Measurements from ENCODE around the gene CACNA1S.

CACNA1S gene

GRCh38 chr1:201064806-201065205, 47.4 kb downstream of the CACNA1S start:
- no peak for DNase-seq (ENCODE audit: extremely low read depth, insufficient read length)
- no peak for TF ChIP-seq CTCF (IDR thresholded peaks at IDR 0.05; ENCODE audit: insufficient read depth, low read length, poor library complexity, severe bottlenecking)
- H3K36me3 ChIP-seq (ENCODE audit: control insufficient read depth, insufficient read depth, low read length), result no peaks in the 10 kb centered on the region
- H3K27me3 ChIP-seq (replicated peaks; ENCODE audit: control insufficient read depth, insufficient read depth, low read length), result no peaks in the 10 kb centered on the region; the same call in 1 of the 2 replicates
- H3K4me3 ChIP-seq (replicated peaks; ENCODE audit: low read depth, low read length), result no peak overlapping the region

GRCh38 chr1:201063145-201063544, 49.1 kb downstream of the CACNA1S start:
- H3K36me3 ChIP-seq (ENCODE audit: control insufficient read depth, insufficient read depth, low read length), result no peaks in the 10 kb centered on the region
- H3K4me3 ChIP-seq (replicated peaks; ENCODE audit: low read depth, low read length), result no peak overlapping the region
- H3K27me3 ChIP-seq (replicated peaks; ENCODE audit: control insufficient read depth, insufficient read depth, low read length), result no peaks in the 10 kb centered on the region; the same call in 1 of the 2 replicates
- DNase-seq (ENCODE audit: extremely low read depth, insufficient read length), result no peak
- TF ChIP-seq CTCF (IDR thresholded peaks at IDR 0.05; ENCODE audit: insufficient read depth, low read length, poor library complexity, severe bottlenecking), result no peak

- Histone ChIP-seq H3K27me3 (replicated peaks; ENCODE audit: control insufficient read depth, insufficient read depth, low read length) (no peaks in the 10 kb centered on the region; the same call in 1 of the 2 replicates), H3K4me3 (replicated peaks; ENCODE audit: low read depth, low read length) (no peak overlapping the region), H3K36me3 (ENCODE audit: control insufficient read depth, insufficient read depth, low read length) (no peaks in the 10 kb centered on the region)
- TF ChIP-seq CTCF (IDR thresholded peaks at IDR 0.05; ENCODE audit: insufficient read depth, low read length, poor library complexity, severe bottlenecking), result no peak
- no peak for DNase-seq (ENCODE audit: extremely low read depth, insufficient read length)
Observed at GRCh38 chr1:201062511-201063091, 49.6 kb downstream of the CACNA1S start.

GRCh38 chr1:201061886-201062285, 50.3 kb downstream of the CACNA1S start:
- Histone ChIP-seq H3K27me3 (replicated peaks; ENCODE audit: control insufficient read depth, insufficient read depth, low read length) (no peaks in the 10 kb centered on the region; the same call in 1 of the 2 replicates), H3K4me3 (replicated peaks; ENCODE audit: low read depth, low read length) (no peak overlapping the region)
- TF ChIP-seq CTCF (IDR thresholded peaks at IDR 0.05; ENCODE audit: insufficient read depth, low read length, poor library complexity, severe bottlenecking), result no peak

GRCh38 chr1:201061049-201061448, 51.2 kb downstream of the CACNA1S start:
- Histone ChIP-seq H3K36me3 (ENCODE audit: control insufficient read depth, insufficient read depth, low read length) (no peaks in the 10 kb centered on the region), H3K4me3 (replicated peaks; ENCODE audit: low read depth, low read length) (no peak overlapping the region), H3K27me3 (replicated peaks; ENCODE audit: control insufficient read depth, insufficient read depth, low read length) (no peaks in the 10 kb centered on the region; the same call in 1 of the 2 replicates)
- DNase-seq (ENCODE audit: extremely low read depth, insufficient read length), result no peak
- TF ChIP-seq CTCF (IDR thresholded peaks at IDR 0.05; ENCODE audit: insufficient read depth, low read length, poor library complexity, severe bottlenecking), result no peak

More at GRCh38 chr1:201061886-201062285, 50.3 kb downstream of the CACNA1S start:
- no peak for DNase-seq (ENCODE audit: extremely low read depth, insufficient read length)
- H3K36me3 ChIP-seq (ENCODE audit: control insufficient read depth, insufficient read depth, low read length), result no peaks in the 10 kb centered on the region

- Histone ChIP-seq H3K27me3 (replicated peaks; ENCODE audit: control insufficient read depth, insufficient read depth, low read length) (no peaks in the 10 kb centered on the region; the same call in 1 of the 2 replicates), H3K36me3 (ENCODE audit: control insufficient read depth, insufficient read depth, low read length) (no peaks in the 10 kb centered on the region), H3K4me3 (replicated peaks; ENCODE audit: low read depth, low read length) (no peak overlapping the region)
- no peak for DNase-seq (ENCODE audit: extremely low read depth, insufficient read length)
- no peak for TF ChIP-seq CTCF (IDR thresholded peaks at IDR 0.05; ENCODE audit: insufficient read depth, low read length, poor library complexity, severe bottlenecking)
Observed at GRCh38 chr1:201060586-201060985, 51.6 kb downstream of the CACNA1S start.

Data from GM06990 (cell line).